C4-2B (cell line): ENCODE measurements around the gene BTBD9.

Experiments
- ZFX ChIP-seq: fragments of 450-650 bp; IDR thresholded peaks from 2 replicates; pipeline ENCODE4 v1.6.1; 2017
- TF ChIP-seq, protein P1 (sequence below): fragments of 450-650 bp; conservative IDR thresholded peaks from 2 replicates; pipeline ENCODE4 v1.5.1; 2017; ENCODE audit warnings: mild to moderate bottlenecking

DNA sequence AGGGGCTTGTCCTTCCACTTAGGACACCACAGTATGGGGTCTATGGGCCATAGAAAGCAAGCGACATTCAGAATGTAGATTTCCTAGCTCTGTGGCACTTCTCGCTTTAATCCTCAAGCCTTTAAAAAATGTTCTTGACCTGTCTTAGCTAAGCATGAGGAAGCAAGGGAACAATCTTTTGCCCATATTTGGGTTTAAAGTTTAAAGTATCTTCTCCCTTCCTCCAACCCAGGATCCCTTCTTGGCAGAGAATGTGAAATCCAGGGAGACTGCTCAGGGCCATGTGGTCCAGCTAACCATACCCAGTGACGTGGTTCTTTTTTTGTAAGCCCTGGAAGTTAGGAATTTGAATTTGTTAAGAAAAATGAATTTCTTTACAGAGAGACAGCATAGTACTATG lies 289.9 kb downstream of the BTBD9 start:
- TF ChIP-seq, protein P1, sequence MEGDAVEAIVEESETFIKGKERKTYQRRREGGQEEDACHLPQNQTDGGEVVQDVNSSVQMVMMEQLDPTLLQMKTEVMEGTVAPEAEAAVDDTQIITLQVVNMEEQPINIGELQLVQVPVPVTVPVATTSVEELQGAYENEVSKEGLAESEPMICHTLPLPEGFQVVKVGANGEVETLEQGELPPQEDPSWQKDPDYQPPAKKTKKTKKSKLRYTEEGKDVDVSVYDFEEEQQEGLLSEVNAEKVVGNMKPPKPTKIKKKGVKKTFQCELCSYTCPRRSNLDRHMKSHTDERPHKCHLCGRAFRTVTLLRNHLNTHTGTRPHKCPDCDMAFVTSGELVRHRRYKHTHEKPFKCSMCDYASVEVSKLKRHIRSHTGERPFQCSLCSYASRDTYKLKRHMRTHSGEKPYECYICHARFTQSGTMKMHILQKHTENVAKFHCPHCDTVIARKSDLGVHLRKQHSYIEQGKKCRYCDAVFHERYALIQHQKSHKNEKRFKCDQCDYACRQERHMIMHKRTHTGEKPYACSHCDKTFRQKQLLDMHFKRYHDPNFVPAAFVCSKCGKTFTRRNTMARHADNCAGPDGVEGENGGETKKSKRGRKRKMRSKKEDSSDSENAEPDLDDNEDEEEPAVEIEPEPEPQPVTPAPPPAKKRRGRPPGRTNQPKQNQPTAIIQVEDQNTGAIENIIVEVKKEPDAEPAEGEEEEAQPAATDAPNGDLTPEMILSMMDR: no peak
- TF ChIP-seq ZFX: no peak
